WTC11 (cell line): ENCODE data around the gene DSTN. TPM values are rescaled to one million over a fixed set of nuclear protein-coding genes. Genes with fewer than 3 reads are reported as not detected.

ENCODE experiments used
- ATAC-seq: fragments of 200-7000 bp; cut with Tn5 transposase; 2 replicates; pipeline ENCODE4 v1.10.0; 2021; ENCODE audit warnings: mild to moderate bottlenecking, moderate library complexity
- CTCF ChIA-PET: fragments of 300-600 bp; sonication (Branson Sonifier 250); formaldehyde crosslinking; loops from one replicate; lab custom pipeline; 2021; ENCODE audit warnings: antibody characterized with exemption; lab: Charles Lee
- POLR2A ChIA-PET: fragments of 350-600 bp; sonication (Branson Sonifier 250); formaldehyde crosslinking; loops from one replicate; lab custom pipeline; 2021; ENCODE audit warnings: antibody characterized with exemption; lab: Charles Lee
- DNase-seq: peaks from one replicate; pipeline ENCODE4 v3.0.0; 2021; ENCODE audit warnings: low spot score
- H3K27ac Mint-ChIP-seq: 2 replicates; pipeline ENCODE4 v1.8.0; 2021; ENCODE audit warnings: mixed read lengths
- H3K27me3 Mint-ChIP-seq: 2 replicates; pipeline ENCODE4 v1.8.0; 2021; ENCODE audit warnings: low read depth, mild to moderate bottlenecking, moderate library complexity, mixed read lengths
- H3K36me3 Mint-ChIP-seq: 2 replicates; pipeline ENCODE4 v1.8.0; 2021; ENCODE audit warnings: mixed read lengths
- H3K4me1 Mint-ChIP-seq: 2 replicates; pipeline ENCODE4 v1.8.0; 2022; ENCODE audit warnings: mixed read lengths
- H3K4me3 Mint-ChIP-seq: 2 replicates; pipeline ENCODE4 v1.8.0; 2021; ENCODE audit warnings: mild to moderate bottlenecking, moderate library complexity, mixed read lengths
- H3K9me3 Mint-ChIP-seq: 2 replicates; pipeline ENCODE4 v1.8.0; 2021; ENCODE audit warnings: mixed read lengths
- ATF3 ChIP-seq: sonication (generic); formaldehyde crosslinking; conservative IDR thresholded peaks from 2 replicates; pipeline ENCODE4 v1.8.1; 2022; ENCODE audit warnings: mild to moderate bottlenecking, missing genetic modification reagents
- GTF2I ChIP-seq: fragments of 250-450 bp; sonication (Bioruptor Pico); conservative IDR thresholded peaks from 2 replicates; pipeline ENCODE4 v1.4.0; 2021; ENCODE audit warnings: mild to moderate bottlenecking
- HMGXB4 ChIP-seq: sonication (generic); formaldehyde crosslinking; IDR thresholded peaks from 2 replicates; pipeline ENCODE4 v1.8.1; 2023; ENCODE audit warnings: mild to moderate bottlenecking, moderate library complexity, missing genetic modification reagents
- PRDM15 ChIP-seq: sonication (generic); formaldehyde crosslinking; IDR thresholded peaks from 2 replicates; pipeline ENCODE4 v1.8.0; 2022; ENCODE audit warnings: missing genetic modification reagents
- STAT6 ChIP-seq: sonication (generic); formaldehyde crosslinking; conservative IDR thresholded peaks from 2 replicates; pipeline ENCODE4 v1.8.1; 2023; ENCODE audit warnings: mild to moderate bottlenecking, low read depth, missing genetic modification reagents, moderate library complexity
- TCF7 ChIP-seq: sonication (generic); formaldehyde crosslinking; IDR thresholded peaks from 2 replicates; pipeline ENCODE4 v1.8.0; 2022; ENCODE audit warnings: mild to moderate bottlenecking, low read depth, missing genetic modification reagents, moderate library complexity
- ZNF425 ChIP-seq: fragments of 250-450 bp; sonication (Bioruptor Pico); conservative IDR thresholded peaks from 2 replicates; pipeline ENCODE4 v1.9.0; 2021; ENCODE audit warnings: mild to moderate bottlenecking
- total RNA-seq: library from RNA; stranded (reverse); gene quantifications from 3 replicates; pipeline ENCODE4 v1.2.3, GENCODE V29; 2021

DSTN gene
- total RNA-seq, 1 experiment from 2014 or later = 153 TPM

GRCh38 chr20:17642404-17643269 is 72.8 kb downstream of the DSTN start (continued):
- no peak for TF ChIP-seq STAT6
- TF ChIP-seq HMGXB4 = no peak

- Mint-ChIP-seq H3K27me3 (no peaks in the 10 kb centered on the region), H3K9me3 (no peaks in the 10 kb centered on the region), H3K36me3 (peaks cover 22% of the 10 kb centered on the region), H3K27ac (no peak overlapping the region), H3K4me1 (peaks cover 29% of the 10 kb centered on the region), H3K4me3 (no peak overlapping the region)
- TF ChIP-seq TCF7 (CRISPR knock-in tag) (no peak), GTF2I (CRISPR knock-in tag) (no peak), ZNF425 (CRISPR knock-in tag) (no peak), STAT6 (no peak), PRDM15 (no peak), ATF3 (CRISPR knock-in tag) (no peak)
- ChIA-PET POLR2A (interaction anchor here (1.2 kb wide), 1 partner anchor 74 kb away, joined by 3 read pairs; the partner anchor contains the start of gene DSTN), CTCF (interaction anchor here (2.2 kb wide), 1 partner anchor 11 kb away, joined by 7 read pairs; no protein-coding TSS in a partner anchor)
- DNase-seq (no peak), ATAC-seq (no peak)
Observed at GRCh38 chr20:17643531-17644188, 73.8 kb downstream of the DSTN start.
